ENCODE data around the gene SH2D3C.

DNA sequence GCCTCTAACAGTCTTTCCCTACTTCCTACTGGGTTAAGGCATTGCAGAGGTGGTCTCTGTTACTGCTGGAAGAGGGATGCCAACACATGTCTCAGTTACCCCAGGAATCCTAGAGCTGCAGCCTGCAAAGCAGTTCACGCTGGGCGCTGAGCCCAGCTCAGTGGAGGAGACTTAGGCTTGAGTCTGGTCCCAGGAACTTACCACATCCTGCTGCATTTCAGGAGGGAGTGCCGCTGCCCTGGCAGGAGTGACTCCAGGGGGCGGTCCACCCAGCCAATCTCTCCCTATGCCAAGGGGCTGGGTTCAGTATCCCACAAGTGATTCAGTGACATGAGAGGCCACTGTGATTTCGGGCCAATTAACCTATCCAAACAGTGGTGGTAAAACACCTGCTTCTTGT is 55.0 kb downstream of the SH2D3C start:
- TF ChIP-seq, protein P1, sequence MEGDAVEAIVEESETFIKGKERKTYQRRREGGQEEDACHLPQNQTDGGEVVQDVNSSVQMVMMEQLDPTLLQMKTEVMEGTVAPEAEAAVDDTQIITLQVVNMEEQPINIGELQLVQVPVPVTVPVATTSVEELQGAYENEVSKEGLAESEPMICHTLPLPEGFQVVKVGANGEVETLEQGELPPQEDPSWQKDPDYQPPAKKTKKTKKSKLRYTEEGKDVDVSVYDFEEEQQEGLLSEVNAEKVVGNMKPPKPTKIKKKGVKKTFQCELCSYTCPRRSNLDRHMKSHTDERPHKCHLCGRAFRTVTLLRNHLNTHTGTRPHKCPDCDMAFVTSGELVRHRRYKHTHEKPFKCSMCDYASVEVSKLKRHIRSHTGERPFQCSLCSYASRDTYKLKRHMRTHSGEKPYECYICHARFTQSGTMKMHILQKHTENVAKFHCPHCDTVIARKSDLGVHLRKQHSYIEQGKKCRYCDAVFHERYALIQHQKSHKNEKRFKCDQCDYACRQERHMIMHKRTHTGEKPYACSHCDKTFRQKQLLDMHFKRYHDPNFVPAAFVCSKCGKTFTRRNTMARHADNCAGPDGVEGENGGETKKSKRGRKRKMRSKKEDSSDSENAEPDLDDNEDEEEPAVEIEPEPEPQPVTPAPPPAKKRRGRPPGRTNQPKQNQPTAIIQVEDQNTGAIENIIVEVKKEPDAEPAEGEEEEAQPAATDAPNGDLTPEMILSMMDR (IDR thresholded peaks at IDR 0.05): no peak
- TF ChIP-seq POLR2A (IDR thresholded peaks at IDR 0.05): no peak

All from transverse colon (tissue), 3 donors.